Subcutaneous abdominal adipose tissue (tissue), 5 donors: ENCODE measurements around the gene SLC27A2.

Experiments
- H3K27ac ChIP-seq: one replicate; pipeline ENCODE4 v1.7.0; 2013; ENCODE audit warnings: low read depth, mild to moderate bottlenecking, inconsistent platforms, low read length, moderate library complexity
- H3K27me3 ChIP-seq, 5 donors: one replicate each; pipeline ENCODE4 v1.7.0; 2013; ENCODE audit warnings: low read length in 5 of 5, inconsistent platforms in 1 of 5; ENCODE audit not compliant: control insufficient read depth in 5 of 5, insufficient read depth in 4 of 5
- H3K36me3 ChIP-seq, 5 donors: one replicate each; pipeline ENCODE4 v1.7.0; 2013; ENCODE audit warnings: low read length in 5 of 5; ENCODE audit not compliant: control insufficient read depth in 5 of 5, insufficient read depth in 5 of 5
- H3K4me1 ChIP-seq, 5 donors: one replicate each; pipeline ENCODE4 v1.7.0; 2013; ENCODE audit warnings: low read length in 5 of 5, mild to moderate bottlenecking in 3 of 5, moderate library complexity in 1 of 5; ENCODE audit not compliant: control insufficient read depth in 5 of 5, insufficient read depth in 5 of 5
- H3K4me3 ChIP-seq, 5 donors: one replicate each; pipeline ENCODE4 v1.7.0; 2013; ENCODE audit warnings: low read length in 5 of 5, low read depth in 1 of 5
- H3K9ac ChIP-seq, 5 donors: one replicate each; pipeline ENCODE4 v1.7.0; 2013; ENCODE audit warnings: low read length in 5 of 5, mild to moderate bottlenecking in 4 of 5, moderate library complexity in 3 of 5
- H3K9me3 ChIP-seq, 5 donors: one replicate each; pipeline ENCODE4 v1.7.0; 2013; ENCODE audit warnings: low read length in 5 of 5; ENCODE audit not compliant: control insufficient read depth in 5 of 5
- donor health status: healthy.
- donor health status: healthy.
- donor health status: healthy.
- donor health status: healthy.
- donor health status: healthy.

Gene SLC27A2

GRCh38 chr15:50218291-50218690 lies 36.3 kb downstream of the SLC27A2 start:
- H3K27ac ChIP-seq: no peak overlapping the region
- no peaks in the 10 kb centered on the region for H3K4me1 ChIP-seq
- H3K9ac ChIP-seq: no peak overlapping the region
- H3K4me3 ChIP-seq: no peak overlapping the region
- H3K36me3 ChIP-seq: no peaks in the 10 kb centered on the region
- peaks cover 0 to 4% (median 0%) of the 10 kb centered on the region in 5 donors for H3K27me3 ChIP-seq
- no peaks in the 10 kb centered on the region for H3K9me3 ChIP-seq

GRCh38 chr15:50218691-50219090 lies 36.7 kb downstream of the SLC27A2 start:
- H3K36me3 ChIP-seq: no peaks in the 10 kb centered on the region
- no peak overlapping the region for H3K4me3 ChIP-seq
- no peaks in the 10 kb centered on the region for H3K4me1 ChIP-seq
- H3K27ac ChIP-seq: no peak overlapping the region
- H3K9me3 ChIP-seq: no peaks in the 10 kb centered on the region
- no peak overlapping the region for H3K9ac ChIP-seq
- peaks cover 0 to 4% (median 0%) of the 10 kb centered on the region in 5 donors for H3K27me3 ChIP-seq

- Histone ChIP-seq H3K9me3 (no peaks in the 10 kb centered on the region), H3K9ac (no peak overlapping the region), H3K4me1 (no peaks in the 10 kb centered on the region), H3K4me3 (no peak overlapping the region), H3K27me3 (peaks cover 0 to 4% (median 0%) of the 10 kb centered on the region in 5 donors), H3K36me3 (no peaks in the 10 kb centered on the region), H3K27ac (no peak overlapping the region)
Observed at GRCh38 chr15:50219820-50220219, 37.8 kb downstream of the SLC27A2 start.

DNA sequence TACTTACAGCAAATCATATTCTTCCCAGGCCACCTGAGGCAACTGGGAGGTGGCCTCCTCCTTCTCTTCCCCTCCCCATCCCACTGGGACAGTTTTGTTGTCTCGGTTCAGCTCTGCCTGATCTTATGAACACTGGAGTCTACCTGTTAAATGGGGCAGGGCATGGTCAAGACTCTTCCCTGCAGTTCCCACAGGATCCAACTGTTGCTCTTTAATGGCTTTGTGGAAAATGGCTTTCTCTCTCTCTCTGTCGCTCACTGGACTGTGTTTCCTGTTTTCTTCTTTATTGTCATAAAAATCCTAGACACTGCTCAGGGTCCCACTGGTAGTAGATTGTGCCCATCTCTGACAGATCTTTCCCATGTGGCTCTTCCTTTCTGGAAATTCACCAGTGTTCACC lies 40.2 kb downstream of the SLC27A2 start:
- Histone ChIP-seq H3K9me3 (no peaks in the 10 kb centered on the region), H3K4me3 (no peak overlapping the region), H3K27me3 (peaks cover 0 to 4% (median 0%) of the 10 kb centered on the region in 5 donors), H3K36me3 (no peaks in the 10 kb centered on the region), H3K27ac (no peak overlapping the region), H3K9ac (no peak overlapping the region), H3K4me1 (no peaks in the 10 kb centered on the region)

DNA sequence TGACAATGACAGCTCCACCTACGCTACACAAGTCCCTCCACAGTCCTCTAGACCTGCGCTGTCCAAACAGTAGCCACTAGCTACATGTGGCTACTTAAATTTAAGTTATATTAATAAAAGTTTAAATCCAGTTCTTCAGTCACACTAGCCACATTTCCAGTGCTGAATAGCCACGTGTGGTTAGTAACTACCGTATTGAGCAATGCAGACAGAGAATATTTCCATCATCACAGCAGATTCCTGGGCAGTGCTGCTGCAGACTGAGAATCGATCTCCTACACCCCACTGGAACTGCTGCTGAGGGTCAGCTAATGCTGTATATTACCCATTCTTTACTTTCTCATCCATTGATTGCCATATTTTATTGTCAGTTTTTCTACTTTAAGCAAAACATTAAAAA lies 42.6 kb downstream of the SLC27A2 start:
- peaks cover 0 to 3% (median 0%) of the 10 kb centered on the region in 5 donors for H3K36me3 ChIP-seq
- H3K4me1 ChIP-seq: no peaks in the 10 kb centered on the region

GRCh38 chr15:50225057-50225456 lies 43.1 kb downstream of the SLC27A2 start:
- Histone ChIP-seq H3K9me3 (no peaks in the 10 kb centered on the region), H3K27ac (no peak overlapping the region), H3K36me3 (peaks cover 0 to 3% (median 0%) of the 10 kb centered on the region in 5 donors), H3K9ac (no peak overlapping the region), H3K4me3 (no peak overlapping the region), H3K4me1 (no peaks in the 10 kb centered on the region), H3K27me3 (peaks cover 0 to 3% (median 0%) of the 10 kb centered on the region in 5 donors)

More for the DNA sequence above, 42.6 kb downstream of the SLC27A2 start:
- H3K27ac ChIP-seq: no peak overlapping the region
- H3K9me3 ChIP-seq: no peaks in the 10 kb centered on the region
- H3K9ac ChIP-seq: no peak overlapping the region
- no peak overlapping the region for H3K4me3 ChIP-seq
- H3K27me3 ChIP-seq: peaks cover 0 to 4% (median 0%) of the 10 kb centered on the region in 5 donors

DNA sequence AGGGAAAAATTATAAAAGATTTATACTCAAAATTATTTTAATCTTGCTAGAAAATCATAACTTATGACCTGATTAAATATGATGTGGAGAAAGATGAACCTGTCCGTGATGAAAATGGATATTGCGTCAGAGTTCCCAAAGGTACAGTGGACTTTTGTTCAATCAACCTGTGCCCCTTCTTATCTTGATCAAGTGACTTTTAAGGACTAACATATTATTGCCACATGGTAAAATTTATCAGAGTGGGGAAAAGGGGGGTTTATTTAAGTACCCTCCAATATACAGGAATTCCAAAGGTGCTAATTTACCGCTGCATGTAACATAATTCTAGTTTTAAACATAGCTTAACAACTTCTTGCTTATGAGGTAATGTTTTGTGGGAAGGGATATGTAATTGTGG lies 43.9 kb downstream of the SLC27A2 start:
- Histone ChIP-seq H3K9ac (no peak overlapping the region), H3K27me3 (no peaks in the 10 kb centered on the region), H3K4me3 (no peak overlapping the region), H3K4me1 (no peaks in the 10 kb centered on the region), H3K9me3 (no peaks in the 10 kb centered on the region), H3K36me3 (peaks cover 0 to 3% (median 0%) of the 10 kb centered on the region in 5 donors), H3K27ac (no peak overlapping the region)

DNA sequence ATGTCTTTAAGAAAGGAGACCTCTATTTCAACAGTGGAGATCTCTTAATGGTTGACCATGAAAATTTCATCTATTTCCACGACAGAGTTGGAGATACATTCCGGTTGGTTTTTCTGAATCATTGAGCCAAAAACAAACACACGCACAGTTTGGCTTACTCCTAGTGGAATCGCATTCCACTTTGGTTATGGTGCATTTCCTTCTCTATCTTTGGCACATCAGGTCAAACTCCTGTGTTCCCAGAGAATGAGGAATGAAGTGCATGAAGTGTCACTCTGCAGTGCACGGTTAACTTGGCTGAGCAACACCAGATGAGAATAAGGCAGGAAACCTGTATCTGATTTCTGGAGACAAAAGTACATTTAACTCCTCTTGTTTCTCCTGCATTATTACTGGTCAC lies 45.1 kb downstream of the SLC27A2 start:
- Histone ChIP-seq H3K27ac (no peak overlapping the region), H3K36me3 (peaks cover 0 to 3% (median 0%) of the 10 kb centered on the region in 5 donors), H3K4me3 (no peak overlapping the region), H3K27me3 (no peaks in the 10 kb centered on the region), H3K9ac (no peak overlapping the region), H3K4me1 (no peaks in the 10 kb centered on the region), H3K9me3 (no peaks in the 10 kb centered on the region)

- Histone ChIP-seq H3K9me3 (no peaks in the 10 kb centered on the region), H3K36me3 (peaks cover 0 to 3% (median 0%) of the 10 kb centered on the region in 5 donors), H3K27ac (no peak overlapping the region), H3K9ac (no peak overlapping the region), H3K27me3 (no peaks in the 10 kb centered on the region), H3K4me1 (no peaks in the 10 kb centered on the region), H3K4me3 (no peak overlapping the region)
Observed at GRCh38 chr15:50228866-50229265, 46.9 kb downstream of the SLC27A2 start.

GRCh38 chr15:50229336-50229735 lies 47.3 kb downstream of the SLC27A2 start:
- Histone ChIP-seq H3K27ac (no peak overlapping the region), H3K9me3 (no peaks in the 10 kb centered on the region), H3K36me3 (peaks cover 0 to 3% (median 0%) of the 10 kb centered on the region in 5 donors), H3K9ac (no peak overlapping the region), H3K4me3 (no peak overlapping the region), H3K27me3 (no peaks in the 10 kb centered on the region), H3K4me1 (no peaks in the 10 kb centered on the region)

GRCh38 chr15:50231761-50232160 lies 49.8 kb downstream of the SLC27A2 start:
- H3K9ac ChIP-seq: no peak overlapping the region
- H3K4me1 ChIP-seq: no peaks in the 10 kb centered on the region
- H3K27ac ChIP-seq: no peak overlapping the region
- H3K27me3 ChIP-seq: no peaks in the 10 kb centered on the region
- H3K36me3 ChIP-seq: peaks cover 0 to 3% (median 0%) of the 10 kb centered on the region in 5 donors
- H3K4me3 ChIP-seq: no peak overlapping the region
- no peaks in the 10 kb centered on the region for H3K9me3 ChIP-seq
